ENCODE results near the gene DPP4. TPM values are rescaled to one million over a fixed set of nuclear protein-coding genes. Genes with fewer than 3 reads are reported as not detected.
"Not testable (repeated sequence)": the region's sequence is repeated elsewhere in the genome, so short reads cannot be mapped to it uniquely, and the experiment has no call there.

DPP4 gene
- polyA plus RNA-seq, 1 donor, result 4.3 TPM

DNA sequence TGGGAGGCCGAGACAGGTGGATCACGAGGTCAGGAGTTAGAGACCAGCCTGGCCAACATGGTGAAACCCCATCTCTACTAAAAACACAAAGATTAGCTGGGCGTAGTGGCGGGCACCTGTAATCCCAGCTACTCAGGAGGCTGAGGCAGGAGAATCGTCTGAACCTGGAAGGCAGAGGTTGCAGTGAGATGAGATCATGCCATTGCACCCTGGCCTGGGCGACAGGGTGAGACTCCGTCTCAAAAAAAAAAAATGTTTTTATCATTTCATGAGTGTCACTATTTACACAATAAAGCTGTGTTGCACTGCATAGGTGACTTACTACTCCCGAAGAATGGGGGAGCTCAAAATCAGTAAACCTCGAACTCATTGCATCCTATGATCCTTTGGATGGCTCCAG, 120.6 kb downstream of the DPP4 start:
- DNase-seq, result not testable (repeated sequence)

DNA sequence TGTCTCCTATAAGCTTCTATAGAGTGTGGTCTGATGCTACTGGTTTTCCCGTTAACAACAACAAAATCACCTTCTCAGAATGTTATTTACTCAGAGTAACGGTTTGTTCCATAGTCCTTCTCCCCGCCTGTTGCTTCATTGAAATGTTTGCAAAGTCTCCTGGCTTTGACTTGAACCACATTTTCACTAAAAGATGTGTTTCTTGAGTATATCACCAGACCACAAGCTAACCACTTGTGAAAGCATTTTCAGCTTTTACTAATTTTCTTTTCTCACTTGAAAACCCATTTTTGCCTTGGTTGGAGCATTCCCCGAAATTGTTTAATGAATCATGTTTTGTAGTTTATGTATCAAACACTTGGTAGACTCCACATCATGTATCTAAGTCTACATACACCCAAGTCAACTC, 121.2 kb downstream of the DPP4 start:
- DNase-seq, result no peak

DNA sequence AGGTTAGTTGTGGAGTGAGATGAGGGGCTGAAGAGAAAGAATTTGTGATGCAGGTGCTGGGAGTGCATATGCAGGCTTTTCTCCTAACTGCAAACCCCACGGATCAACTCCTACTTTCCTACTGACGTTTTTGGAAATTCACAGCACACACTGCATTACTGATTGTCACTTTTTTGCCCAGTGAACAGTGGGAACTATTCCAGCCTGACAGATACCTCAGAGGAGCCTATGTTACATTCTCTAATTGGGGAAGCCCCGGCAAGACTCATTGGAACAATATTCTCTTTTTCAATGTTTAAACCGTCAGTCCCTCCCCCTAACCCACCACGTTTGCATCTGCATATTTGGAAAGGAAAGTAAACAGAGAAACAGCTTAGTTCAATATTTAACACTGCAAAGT, 126.2 kb downstream of the DPP4 start:
- no peak for DNase-seq

DNA sequence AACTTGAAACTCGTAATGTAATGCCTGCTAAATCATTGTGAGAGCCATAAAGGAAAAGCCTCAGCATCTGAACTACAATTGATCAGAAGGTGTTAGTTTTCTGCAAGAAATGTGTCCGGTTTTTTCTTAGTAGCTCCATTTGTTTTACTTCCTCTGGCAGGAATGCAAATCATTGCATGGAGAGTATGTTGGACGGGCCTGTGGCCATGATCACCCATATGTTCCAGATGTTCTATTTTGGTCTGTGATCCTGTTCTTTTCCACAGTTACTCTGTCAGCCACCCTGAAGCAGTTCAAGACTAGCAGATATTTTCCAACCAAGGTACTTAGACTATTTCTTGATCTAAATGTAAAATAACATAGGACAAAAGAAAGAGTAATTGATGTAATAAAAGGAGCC, 126.6 kb downstream of the DPP4 start:
- peak; percentile 38 for DNase-seq

DNA sequence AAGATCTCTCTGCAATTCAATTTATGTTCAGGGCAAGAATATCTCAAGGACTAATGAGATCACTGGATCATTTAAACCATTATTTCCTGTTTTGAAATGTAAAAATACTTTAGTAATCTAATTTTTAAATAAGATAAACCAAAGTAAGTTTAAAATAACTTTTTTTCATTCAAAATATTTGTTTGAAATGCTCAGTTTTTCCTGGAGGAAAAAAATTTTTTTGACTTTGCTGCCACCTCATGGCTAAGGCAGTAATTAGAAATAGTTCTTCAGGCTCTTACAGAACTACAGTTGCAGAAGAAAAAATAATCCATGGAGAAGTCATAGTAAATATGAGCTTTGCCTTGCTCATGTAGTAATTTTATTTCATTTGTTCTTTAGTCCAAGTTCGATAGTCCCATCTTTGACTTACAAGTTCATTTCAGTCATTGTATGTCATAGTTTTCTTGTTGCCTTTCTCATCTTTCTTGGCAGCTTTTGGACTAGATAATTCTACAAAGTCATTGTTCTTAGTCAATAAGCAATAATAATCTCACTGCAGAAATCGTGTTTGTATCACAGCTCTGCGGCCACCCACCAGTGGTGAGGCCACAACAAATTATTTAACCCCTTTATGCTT, 127.4 kb downstream of the DPP4 start:
- DNase-seq, result peak; percentile 24

DNA sequence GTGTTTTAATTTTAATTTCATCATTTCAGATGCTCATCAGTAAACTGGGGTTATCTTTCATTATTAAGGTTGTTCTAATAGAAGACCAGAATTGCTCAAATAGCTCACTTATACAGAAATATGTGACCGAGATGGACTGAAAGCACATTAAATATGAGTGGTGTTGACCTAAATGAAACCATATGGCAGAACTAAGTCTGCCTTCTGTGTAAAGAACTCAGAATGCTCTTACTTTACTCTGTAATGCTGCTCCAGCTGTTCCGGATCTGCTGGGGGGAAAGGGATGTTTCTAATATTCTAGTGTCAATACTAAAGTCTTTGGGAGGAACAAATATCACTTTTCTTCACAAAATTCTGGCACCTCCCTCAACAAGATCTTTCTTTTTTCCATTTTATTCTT, 131.0 kb downstream of the DPP4 start:
- no peak for DNase-seq

Other genes with a start within 250 kb of the DPP4 start
- gene GCG, start 78.0 kb upstream of the DPP4 start, polyA plus RNA-seq (ENCODE audit: insufficient read length), result 2.5 TPM
- gene FAP, start 169.2 kb upstream of the DPP4 start, polyA plus RNA-seq (ENCODE audit: insufficient read length), result 49.7 TPM
- gene IFIH1, start 244.5 kb upstream of the DPP4 start, polyA plus RNA-seq (ENCODE audit: insufficient read length), result 2.8 TPM